MM.1S (cell line): ENCODE measurements around the gene CEACAM16.
A peak's percentile ranks its signal among the peaks of the same experiment; 100 is the strongest.

Source experiments
- DNase-seq: peaks from one replicate; pipeline ENCODE4 v3.0.0-alpha.2; 2015
- H2AFZ ChIP-seq: fragments of 300-600 bp; sonication (generic); 2 replicates; pipeline ENCODE4 v1.6.0; 2016; ENCODE audit warnings: antibody characterized with exemption, low read length
- H3F3A ChIP-seq: fragments of 300-600 bp; sonication (generic); 2 replicates; pipeline ENCODE4 v1.6.1; 2016; ENCODE audit warnings: mild to moderate bottlenecking, antibody characterized with exemption, low read length, moderate library complexity, mixed read lengths; ENCODE audit not compliant: insufficient read depth
- H3K27ac ChIP-seq: fragments of 300-600 bp; sonication (generic); 2 replicates; pipeline ENCODE4 v1.5.1; 2016; ENCODE audit warnings: mild to moderate bottlenecking, low read length
- H3K27me3 ChIP-seq: fragments of 300-600 bp; sonication (generic); replicated peaks from 2 replicates; pipeline ENCODE4 v1.6.0; 2016; ENCODE audit warnings: low read length; ENCODE audit not compliant: insufficient read depth
- H3K36me3 ChIP-seq: fragments of 300-600 bp; sonication (generic); replicated peaks from 2 replicates; pipeline ENCODE4 v1.6.1; 2016; ENCODE audit warnings: mild to moderate bottlenecking, low read length, mixed read lengths; ENCODE audit not compliant: insufficient read depth
- H3K4me1 ChIP-seq: fragments of 300-600 bp; sonication (generic); 2 replicates; pipeline ENCODE4 v1.6.1; 2016; ENCODE audit warnings: low read length, mixed read lengths
- H3K4me2 ChIP-seq: fragments of 300-600 bp; sonication (generic); 2 replicates; pipeline ENCODE4 v1.6.0; 2016; ENCODE audit warnings: low read depth, low read length
- H3K4me3 ChIP-seq: fragments of 300-600 bp; sonication (generic); 2 replicates; pipeline ENCODE4 v1.5.1; 2016; ENCODE audit warnings: low read length, mixed read lengths
- H3K79me2 ChIP-seq: fragments of 300-600 bp; sonication (generic); 2 replicates; pipeline ENCODE4 v1.6.1; 2016; ENCODE audit warnings: mixed run types, low read length, mixed read lengths
- H3K9ac ChIP-seq: fragments of 300-600 bp; sonication (generic); 2 replicates; pipeline ENCODE4 v1.6.1; 2016; ENCODE audit warnings: low read length, mixed read lengths
- H3K9me2 ChIP-seq: fragments of 300-600 bp; sonication (generic); replicated peaks from 2 replicates; pipeline ENCODE4 v1.6.1; 2016; ENCODE audit warnings: mild to moderate bottlenecking, low read length, mixed read lengths; ENCODE audit not compliant: insufficient read depth
- H3K9me3 ChIP-seq: fragments of 300-600 bp; sonication (generic); replicated peaks from 2 replicates; pipeline ENCODE4 v1.6.1; 2016; ENCODE audit warnings: mild to moderate bottlenecking, low read length, mixed read lengths; ENCODE audit not compliant: insufficient read depth
- H4K20me1 ChIP-seq: fragments of 300-600 bp; sonication (generic); 2 replicates; pipeline ENCODE4 v1.6.1; 2016; ENCODE audit warnings: mild to moderate bottlenecking, low read length, moderate library complexity, mixed read lengths; ENCODE audit not compliant: insufficient read depth
- EZH2 ChIP-seq: fragments of 300-600 bp; sonication (generic); optimal IDR thresholded peaks from 2 replicates; pipeline ENCODE3; 2017; ENCODE audit warnings: low read depth, mild to moderate bottlenecking, antibody characterized with exemption, low read length, mixed read lengths
- EZH2phosphoT487 ChIP-seq: fragments of 300-600 bp; sonication (generic); IDR thresholded peaks from 2 replicates; pipeline ENCODE4 v1.6.1; 2018; ENCODE audit warnings: antibody characterized with exemption, low read length
- TF ChIP-seq, protein P1 (sequence below): fragments of 300-600 bp; sonication (generic); IDR thresholded peaks from 2 replicates; pipeline ENCODE4 v1.5.1; 2016; ENCODE audit warnings: antibody characterized with exemption, low read length, mixed read lengths

Gene CEACAM16

DNA sequence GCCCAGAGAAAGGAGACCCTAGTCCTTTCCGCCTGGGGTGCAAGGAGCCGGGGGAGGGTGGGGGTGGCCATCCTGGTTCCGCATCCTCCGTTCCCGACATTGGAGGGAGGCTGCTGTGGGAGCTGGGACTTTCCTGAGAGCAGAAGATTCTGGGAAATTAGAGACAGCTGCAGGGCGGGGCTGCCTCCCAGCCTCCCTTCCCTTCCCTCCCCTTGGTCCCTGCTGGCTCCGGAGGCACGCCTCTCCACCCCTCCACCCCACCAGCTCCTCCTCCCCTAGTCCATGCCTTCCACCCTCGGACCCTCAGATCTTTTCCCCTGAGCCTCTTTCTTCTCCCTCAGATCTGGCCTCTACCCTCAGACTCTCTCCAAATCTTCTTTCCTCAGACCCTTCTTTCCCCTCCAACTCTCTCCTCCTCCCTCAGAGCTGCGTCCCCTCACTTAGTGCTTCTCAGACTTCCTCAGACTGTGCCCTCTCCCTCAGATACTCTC lies 46.4 kb downstream of the CEACAM16 start:
- Histone ChIP-seq H3K9ac (no peak overlapping the region), H3K36me3 (no peaks in the 10 kb centered on the region), H3K4me2 (no peak overlapping the region), H3K79me2 (peaks cover 16% of the 10 kb centered on the region), H3K27me3 (0 out of 2 replicates have a peak, but pooled peaks cover 11% of the 10 kb centered on the region), H3K4me3 (no peak overlapping the region), H3K27ac (no peak overlapping the region), H3K9me2 (no peaks in the 10 kb centered on the region), H3K4me1 (peaks cover 16% of the 10 kb centered on the region), H4K20me1 (no peaks in the 10 kb centered on the region), H3K9me3 (no peaks in the 10 kb centered on the region), H2AFZ (no peak overlapping the region), H3F3A (peaks cover 10% of the 10 kb centered on the region)
- no peak for DNase-seq
- TF ChIP-seq EZH2phosphoT487 (no peak), EZH2 (no peak)
- TF ChIP-seq, protein P1, sequence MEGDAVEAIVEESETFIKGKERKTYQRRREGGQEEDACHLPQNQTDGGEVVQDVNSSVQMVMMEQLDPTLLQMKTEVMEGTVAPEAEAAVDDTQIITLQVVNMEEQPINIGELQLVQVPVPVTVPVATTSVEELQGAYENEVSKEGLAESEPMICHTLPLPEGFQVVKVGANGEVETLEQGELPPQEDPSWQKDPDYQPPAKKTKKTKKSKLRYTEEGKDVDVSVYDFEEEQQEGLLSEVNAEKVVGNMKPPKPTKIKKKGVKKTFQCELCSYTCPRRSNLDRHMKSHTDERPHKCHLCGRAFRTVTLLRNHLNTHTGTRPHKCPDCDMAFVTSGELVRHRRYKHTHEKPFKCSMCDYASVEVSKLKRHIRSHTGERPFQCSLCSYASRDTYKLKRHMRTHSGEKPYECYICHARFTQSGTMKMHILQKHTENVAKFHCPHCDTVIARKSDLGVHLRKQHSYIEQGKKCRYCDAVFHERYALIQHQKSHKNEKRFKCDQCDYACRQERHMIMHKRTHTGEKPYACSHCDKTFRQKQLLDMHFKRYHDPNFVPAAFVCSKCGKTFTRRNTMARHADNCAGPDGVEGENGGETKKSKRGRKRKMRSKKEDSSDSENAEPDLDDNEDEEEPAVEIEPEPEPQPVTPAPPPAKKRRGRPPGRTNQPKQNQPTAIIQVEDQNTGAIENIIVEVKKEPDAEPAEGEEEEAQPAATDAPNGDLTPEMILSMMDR: no peak

DNA sequence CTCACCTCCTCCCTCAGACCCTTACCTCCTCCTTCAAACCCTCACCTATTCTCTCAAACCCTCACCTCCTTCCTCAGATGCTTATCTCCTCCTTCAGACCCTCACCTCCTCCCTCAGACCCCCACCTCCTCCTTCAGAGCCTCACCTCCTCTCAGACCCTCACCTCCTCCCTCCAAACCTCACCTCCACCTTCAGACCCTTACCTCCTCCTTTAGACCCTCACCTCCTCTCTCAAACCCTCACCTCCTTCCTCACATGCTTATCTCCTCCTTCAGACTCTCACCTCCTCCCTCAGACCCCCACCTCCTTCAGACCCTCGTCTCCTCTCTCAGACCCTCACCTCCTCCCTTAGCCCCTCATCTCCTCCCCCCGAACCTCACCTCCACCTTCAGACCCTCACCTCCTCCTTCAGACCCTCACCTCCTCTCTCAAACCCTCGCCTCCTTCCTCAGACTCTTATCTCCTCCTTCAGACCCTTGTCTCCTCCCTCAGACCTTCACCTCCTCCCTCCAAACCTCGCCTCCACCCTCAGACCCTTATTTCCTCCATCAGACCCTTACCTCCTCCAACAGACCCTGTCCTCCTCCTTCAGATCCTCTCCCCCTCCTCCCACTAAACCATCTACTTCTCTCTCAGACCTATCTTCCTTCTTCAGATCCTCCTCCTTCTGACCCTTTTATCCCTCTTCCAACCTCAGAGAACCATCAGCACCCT lies 47.1 kb downstream of the CEACAM16 start:
- DNase-seq: no peak
- Histone ChIP-seq H3K27me3 (0 out of 2 replicates have a peak, but pooled peaks cover 11% of the 10 kb centered on the region), H3K9me2 (no peaks in the 10 kb centered on the region), H3K9ac (no peak overlapping the region), H3K4me3 (no peak overlapping the region), H3K4me2 (no peak overlapping the region), H4K20me1 (no peaks in the 10 kb centered on the region), H3K36me3 (no peaks in the 10 kb centered on the region), H3K9me3 (no peaks in the 10 kb centered on the region), H3K4me1 (peaks cover 20% of the 10 kb centered on the region), H3F3A (peaks cover 10% of the 10 kb centered on the region), H3K27ac (no peak overlapping the region), H3K79me2 (peaks cover 23% of the 10 kb centered on the region), H2AFZ (no peak overlapping the region)
- no peak for TF ChIP-seq EZH2
- TF ChIP-seq, protein P1: no peak

DNA sequence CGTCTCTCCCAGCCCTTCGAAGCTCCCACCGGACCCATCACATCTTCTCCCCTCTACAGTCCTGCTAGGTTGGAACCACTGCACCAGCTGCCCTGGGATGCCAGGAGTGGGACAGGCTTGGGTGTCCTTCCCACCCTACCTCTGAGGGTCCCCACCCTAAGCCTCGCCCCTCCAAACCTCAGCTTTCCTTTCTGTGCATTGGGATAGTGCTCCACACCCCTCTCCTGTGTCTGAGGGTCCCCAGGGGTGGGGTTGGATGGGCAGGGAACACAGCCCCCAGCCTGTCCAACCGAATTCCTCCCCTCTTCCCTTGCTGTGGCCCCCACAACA lies 47.6 kb downstream of the CEACAM16 start:
- no peaks in the 10 kb centered on the region for H3K36me3 ChIP-seq
- no peaks in the 10 kb centered on the region for H3K9me3 ChIP-seq
- H3K27me3 ChIP-seq: 0 out of 2 replicates have a peak, but pooled peaks cover 11% of the 10 kb centered on the region
- peaks cover 10% of the 10 kb centered on the region for H3F3A ChIP-seq
- no peaks in the 10 kb centered on the region for H3K9me2 ChIP-seq
- peaks cover 25% of the 10 kb centered on the region for H3K4me1 ChIP-seq
- no peak overlapping the region for H3K4me3 ChIP-seq
- no peak overlapping the region for H3K4me2 ChIP-seq
- DNase-seq: no peak
- TF ChIP-seq EZH2 (no peak), EZH2phosphoT487 (no peak)
- TF ChIP-seq, protein P1: no peak
- 0 out of 2 replicates have a peak overlapping the region, but pooled peaks have one; percentile 93 for H2AFZ ChIP-seq
- H3K9ac ChIP-seq: no peak overlapping the region
- peaks cover 28% of the 10 kb centered on the region for H3K79me2 ChIP-seq
- H4K20me1 ChIP-seq: no peaks in the 10 kb centered on the region
- no peak overlapping the region for H3K27ac ChIP-seq
